Glomerular visceral epithelial cell (primary cell): ENCODE measurements around the gene MT1G.
"Not testable (repeated sequence)": the region's sequence is repeated elsewhere in the genome, so short reads cannot be mapped to it uniquely, and the experiment has no call there.

Experiments used
- DNase-seq: peaks from one replicate; pipeline ENCODE4 v3.0.0-alpha.2; 2016; ENCODE audit errors: extremely low spot score

Gene MT1G

DNA sequence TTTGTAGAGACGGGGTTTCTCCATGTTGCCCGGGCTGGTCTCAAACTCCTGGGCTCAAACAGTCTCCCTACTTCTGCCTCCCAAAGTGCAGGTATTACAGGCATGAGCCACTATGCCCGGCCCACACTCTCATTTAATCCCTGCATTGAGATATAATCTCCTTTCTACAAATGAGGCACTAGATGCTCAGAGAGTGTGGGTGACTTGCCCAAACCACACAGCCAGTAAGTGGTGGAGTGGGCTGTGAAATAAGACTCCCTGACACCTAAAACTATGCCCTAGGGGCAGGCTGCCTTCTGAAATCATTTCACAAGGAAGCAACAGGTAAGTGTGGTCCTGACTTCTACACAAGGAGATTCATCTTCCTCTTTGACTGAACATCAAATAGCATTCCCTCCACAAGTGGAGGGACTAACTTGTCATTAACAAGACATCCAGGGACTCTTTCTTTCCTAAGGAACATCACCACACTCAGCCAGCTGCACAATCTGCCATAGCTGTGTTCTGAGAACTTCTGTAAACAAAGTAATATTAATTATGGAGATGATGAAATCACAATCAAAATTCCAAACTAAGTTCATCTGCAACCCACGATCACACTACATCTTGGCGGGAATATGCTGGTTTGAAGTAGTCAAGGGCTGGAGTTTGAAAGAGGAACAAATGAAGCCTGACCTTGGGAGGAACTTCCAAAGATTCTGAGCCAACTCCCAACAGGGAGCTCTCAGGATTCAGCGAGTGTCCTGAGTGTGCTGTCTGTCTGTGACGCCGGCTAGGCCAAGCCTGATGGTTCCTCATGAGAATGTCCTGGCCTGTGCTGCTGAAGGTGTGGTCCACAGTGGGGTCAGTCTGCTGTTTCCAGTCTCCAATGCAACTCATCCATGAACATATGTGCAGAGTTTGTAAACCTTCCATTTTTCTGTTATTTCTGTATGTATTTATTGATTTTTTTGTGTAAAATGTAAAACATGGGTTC, 2.3 kb downstream of the MT1G start:
- DNase-seq: not testable (repeated sequence)

DNA sequence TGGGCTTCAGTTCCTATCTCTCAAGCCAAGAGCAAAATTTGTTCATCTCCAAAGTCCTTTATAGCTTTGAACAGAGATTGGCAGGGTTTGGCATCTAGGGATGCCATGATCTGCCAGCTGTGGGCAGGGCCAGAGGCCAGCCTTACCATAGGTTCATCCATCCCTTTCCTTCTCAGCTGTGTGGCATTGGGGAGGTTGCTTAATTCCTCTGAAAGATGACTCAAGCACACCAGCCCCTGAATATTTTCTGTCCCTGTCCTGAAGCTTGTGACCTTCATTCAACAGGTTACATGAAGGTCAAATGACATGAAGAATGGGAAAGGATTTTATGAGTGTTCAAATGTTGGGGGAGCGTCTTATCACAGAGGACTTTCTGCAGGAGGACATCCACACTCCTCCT, 3.4 kb downstream of the MT1G start:
- DNase-seq: no peak

DNA sequence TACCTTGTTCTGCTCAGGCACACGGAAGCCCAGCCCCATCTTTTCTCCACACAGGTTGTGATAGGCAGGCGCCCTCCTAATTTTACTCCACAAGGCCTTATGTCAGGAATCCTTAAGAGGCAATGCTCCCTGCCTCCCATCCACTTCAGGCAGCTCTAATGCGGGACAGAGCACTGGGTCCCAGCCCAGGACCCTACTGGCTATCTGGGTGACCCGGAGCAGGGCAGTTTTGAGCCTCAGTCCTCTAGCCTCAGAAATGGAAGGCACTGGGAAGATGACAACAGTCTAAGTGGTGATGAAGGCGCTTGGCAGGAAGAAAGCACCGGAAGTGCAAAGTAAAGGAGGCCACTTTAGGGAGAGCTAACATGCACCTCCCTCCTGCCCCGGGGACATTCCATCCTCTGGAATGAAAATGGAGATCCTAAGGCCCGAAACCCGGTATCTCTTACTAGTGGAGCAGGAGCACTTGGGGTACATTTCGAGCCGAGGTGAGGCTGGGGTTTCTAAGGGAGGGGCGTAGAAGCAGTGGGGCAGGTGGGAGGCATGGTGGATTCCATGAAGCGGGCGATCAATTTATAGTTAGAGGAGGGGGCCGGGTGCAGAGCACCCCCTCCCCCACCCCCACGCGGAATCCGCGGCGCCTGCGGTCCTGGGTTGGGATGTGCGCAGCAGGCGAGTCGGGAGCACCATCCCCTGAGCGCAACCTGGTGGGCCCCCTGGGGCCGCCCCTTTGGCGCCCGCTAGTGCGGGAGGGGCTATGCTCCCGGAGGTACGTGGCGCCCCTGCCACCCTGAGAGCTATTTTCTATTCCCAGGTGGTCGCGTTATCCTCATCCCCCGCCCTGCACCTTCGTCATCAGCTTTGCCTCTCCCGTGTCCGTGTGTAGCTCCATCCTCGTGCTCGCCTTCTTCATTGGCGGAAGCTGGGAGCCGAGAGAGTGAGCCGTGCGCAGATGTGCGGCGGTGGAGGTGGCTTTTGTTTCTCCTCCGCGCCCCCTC, 5.2 kb downstream of the MT1G start:
- no peak for DNase-seq

DNA sequence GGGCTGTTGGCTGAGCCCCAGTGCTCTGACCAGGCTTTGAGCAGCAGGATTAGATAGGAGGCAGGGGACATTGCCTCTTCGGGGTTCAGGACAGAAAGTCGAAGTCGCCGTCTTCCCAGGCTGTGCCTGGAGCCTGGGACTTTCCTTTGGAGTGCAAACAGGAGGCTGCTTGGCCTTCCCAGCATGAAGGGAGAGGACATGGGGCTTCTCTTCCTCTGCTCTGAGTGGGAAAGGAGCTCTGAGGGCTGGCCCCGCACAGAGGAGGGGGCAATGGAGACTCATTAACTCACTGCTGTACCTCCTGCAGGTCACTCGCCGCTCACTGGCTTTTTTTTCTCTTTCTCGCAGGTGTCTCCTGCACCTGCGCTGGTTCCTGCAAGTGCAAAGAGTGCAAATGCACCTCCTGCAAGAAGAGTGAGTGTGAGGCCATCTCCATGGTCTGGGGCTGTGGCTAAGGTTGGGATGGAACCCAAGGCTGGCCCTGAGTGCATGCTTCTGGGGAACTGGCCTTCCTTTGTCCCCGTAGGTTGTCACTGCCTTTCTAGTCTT, 9.5 kb downstream of the MT1G start:
- DNase-seq: no peak

DNA sequence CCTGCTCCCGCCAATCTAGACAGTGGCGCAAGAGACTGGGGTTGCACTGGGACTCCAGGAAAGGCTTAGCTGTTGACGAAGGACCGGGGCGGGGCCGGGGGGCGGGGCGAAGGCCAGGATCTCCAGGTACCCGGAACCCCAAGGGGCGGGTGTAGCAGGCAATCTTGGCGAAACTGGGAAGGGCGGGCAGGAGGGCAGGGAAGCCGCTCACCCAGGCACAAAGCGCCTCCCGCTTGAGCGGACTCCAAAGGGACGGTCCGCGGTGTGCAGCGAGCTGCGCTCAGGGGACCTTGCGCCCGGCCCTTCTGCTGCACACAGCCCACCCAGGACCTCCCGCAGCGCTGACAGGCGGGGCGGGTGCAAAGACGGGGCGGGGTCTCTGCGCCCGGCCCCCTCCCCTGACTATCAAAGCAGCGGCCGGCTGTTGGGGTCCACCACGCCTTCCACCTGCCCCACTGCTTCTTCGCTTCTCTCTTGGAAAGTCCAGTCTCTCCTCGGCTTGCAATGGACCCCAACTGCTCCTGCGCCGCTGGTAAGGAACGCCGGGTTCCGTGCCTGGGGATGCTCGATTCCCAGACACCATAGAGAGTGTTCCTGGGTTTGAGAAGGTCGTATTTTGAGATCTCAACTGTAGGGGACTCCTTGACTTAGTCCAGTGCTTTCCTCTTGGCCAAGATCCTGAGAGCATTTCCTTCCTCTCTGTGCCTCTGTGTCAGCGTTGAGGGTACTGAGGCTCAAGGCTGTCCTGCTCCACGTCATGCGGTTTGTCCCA, 10.1 kb downstream of the MT1G start, which contains the start of gene MT1F:
Gene MT1F (plus strand): TSS at position 405 of the 772 bp plus-strand sequence. CDS start 100 bp downstream, at position 505.
- peak; percentile 83 for DNase-seq

DNA sequence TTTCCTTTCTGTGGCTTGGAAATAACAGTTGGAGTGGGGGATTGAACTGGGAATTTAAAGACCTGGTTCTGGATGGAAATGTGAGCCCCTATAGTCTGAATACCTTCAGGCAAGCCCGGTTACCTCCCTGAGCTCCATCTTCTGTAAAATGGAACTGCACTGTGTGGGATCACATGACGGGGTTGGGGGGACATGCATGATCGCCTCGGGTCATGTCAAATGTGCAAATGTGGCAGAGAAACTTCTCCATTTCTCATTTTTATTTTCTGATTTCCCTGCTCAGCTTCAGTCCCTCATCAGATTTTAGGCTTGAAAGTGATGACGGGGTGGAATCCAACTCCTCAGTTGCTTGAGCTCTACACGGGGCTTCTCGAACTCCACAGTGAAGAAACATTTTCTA, 14.6 kb downstream of the MT1G start:
- no peak for DNase-seq

DNA sequence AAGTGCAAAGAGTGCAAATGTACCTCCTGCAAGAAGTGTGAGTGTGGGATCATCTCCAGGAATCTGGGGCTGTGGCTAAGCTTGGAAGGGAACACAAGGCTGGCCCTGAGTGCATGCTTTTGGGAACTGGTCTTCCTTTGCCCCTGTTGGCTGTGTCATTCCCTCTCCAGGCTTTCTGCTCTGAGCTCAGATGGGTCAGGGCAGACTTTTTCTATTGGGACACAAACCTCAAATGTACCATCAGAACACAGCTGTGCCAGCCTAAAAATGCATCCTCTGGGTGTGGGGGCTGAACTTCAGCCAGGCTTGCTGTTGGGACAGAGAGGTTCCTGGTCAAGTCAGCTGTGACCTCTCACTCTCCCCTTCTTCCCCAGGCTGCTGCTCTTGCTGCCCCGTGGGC, 15.3 kb downstream of the MT1G start:
- no peak for DNase-seq

DNA sequence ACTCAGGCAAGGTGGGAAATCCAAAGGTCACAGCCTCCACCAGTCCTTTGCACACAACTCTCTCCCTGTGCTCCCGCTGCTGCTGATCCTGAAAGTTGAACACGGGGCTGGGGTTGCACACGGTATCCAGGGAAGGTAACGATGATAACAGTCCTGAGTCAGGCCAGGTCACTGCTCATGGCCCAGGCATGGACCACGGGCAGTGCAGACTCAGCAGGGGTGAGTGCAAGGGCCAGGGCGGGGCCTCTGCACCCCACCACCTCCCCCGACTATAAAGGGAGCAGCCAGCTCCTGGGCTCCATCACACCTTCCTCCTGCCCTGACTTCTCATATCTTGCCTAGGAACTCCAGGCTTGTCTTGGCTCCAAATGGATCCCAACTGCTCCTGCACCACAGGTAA, 16.3 kb downstream of the MT1G start, which contains the start of gene MT1B:
Gene MT1B (plus strand): TSS at position 301 of the 400 bp plus-strand sequence. CDS start 68 bp downstream, at position 369.
- DNase-seq: no peak

DNA sequence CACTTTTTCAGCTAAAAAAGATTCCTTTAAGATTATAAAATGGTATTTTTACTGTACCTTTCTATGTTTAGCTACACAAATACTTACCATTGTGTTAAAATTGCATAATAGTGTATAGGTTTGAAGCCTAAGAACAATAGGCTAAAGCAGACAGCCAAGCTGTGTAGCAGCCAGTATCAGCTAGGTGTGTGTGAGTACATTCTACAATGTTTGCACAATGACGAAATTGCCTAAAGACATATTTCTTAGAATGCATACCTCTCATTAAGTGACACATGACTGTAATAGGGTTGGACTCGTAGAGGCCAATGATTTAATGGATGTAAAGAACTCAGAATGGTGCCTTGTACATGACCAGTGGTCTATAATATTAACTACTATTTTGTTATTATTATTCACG, 18.0 kb downstream of the MT1G start:
- no peak for DNase-seq

DNA sequence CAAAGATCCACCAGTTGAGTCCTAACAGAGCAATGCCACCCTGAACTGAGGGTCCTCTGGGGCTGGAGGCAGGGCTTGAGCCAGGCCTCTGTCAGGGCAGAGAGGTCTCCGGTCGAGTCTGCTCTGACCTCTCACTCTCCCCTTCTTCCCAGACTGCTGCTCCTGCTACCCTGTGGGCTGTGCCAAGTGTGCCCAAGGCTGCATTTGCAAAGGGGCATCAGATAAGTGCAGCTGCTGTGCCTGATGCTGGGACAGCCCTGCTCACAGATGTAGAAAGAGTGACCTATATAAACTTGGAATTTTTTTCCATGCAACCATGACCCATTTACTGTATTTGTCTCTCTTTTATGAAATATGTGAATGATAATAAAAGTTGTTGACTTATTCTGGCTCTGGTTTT, 18.6 kb downstream of the MT1G start:
- no peak for DNase-seq

DNA sequence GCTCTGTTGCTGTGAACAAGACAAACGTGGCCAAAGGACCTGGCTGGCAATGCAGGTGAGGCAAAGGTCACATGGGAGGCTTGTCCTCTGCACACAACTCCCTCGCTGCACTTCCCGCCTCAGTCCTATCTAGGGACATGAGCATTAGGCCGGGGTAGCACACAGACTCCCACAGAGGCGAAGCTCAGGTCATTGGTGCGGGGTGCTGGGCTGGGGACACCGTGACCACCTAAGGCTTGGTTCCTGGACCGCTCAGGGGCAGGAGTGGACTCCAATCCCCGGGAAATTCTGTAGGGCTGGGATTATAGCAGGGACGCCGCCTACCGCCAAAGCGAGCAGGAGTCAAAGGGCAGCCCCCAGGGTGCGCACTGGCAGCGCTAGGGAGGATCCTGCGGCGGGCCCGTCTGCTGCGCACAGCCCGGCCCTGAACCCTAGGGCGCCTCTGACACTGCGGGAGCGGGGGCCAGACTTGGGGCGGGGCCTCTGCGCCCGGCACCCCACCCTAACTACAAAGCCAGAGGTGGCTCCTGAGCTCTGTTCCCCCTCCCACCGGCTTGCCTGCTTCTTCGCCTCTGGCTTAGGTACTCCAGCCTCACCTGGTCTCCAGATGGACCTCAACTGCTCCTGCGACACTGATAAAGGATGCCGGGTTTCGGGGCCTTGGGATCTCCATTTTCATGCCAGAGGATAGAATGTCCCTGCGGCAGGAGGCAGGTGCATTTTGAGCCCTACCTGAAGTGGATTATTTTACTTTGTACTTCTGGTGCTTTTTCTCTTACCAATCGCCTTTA, 20.0 kb downstream of the MT1G start:
- DNase-seq: no peak

DNA sequence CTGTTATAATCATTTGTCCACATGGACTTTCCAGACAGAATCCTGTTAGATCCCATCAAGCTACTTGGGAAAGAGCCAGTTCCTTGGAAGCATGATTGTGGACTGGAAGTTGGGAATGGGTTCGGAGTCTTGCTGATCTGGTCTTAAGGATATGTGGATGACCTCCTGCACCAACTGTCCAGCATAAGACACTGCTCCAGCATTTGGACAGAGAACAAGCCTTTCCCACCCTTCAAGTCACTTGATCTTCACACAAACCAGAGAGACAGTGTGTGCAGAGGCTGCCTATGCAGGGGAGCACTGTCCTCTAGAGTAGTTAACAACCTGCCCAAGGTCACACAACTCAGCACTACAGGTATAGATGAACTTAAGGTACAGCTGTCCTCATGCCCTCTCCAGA, 22.0 kb downstream of the MT1G start:
- no peak for DNase-seq

DNA sequence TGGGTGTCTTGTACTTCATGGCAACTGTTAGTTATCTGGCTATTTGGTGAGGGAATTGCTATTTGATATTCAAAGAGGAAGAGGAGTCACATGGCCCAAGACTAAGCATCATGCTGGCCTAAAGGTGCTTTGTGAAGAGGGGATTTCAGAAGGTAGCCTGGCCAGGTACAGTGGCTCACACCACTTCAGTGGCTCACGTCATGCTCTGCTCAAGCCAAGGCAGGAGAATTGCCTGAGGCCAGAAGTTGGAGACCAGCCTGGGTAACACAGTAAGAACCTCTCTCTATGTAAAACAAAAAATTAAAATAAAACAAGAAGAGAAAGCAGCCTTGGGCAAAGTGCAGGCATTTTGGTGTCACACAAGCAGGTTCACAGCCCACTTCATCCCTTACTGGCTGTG, 22.6 kb downstream of the MT1G start:
- DNase-seq: no peak

DNA sequence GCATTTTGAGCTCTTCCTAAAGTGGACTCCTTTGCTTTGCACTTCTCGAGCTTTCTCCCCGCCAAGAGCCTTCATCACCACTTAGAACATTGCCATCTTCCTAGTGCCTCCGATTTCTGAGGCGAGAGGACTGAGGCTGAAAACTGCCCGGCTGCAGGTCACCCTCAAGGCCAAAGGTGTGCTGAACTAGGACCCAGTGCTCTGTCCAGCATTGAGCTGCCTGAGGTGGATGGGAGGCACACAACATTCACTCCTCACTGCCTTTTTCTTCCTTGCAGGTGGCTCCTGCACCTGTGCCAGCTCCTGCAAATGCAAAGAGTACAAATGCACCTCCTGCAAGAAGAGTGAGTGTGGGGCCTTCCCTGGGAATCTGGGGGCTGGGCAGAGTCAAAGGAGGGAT, 24.0 kb downstream of the MT1G start:
- DNase-seq: no peak

DNA sequence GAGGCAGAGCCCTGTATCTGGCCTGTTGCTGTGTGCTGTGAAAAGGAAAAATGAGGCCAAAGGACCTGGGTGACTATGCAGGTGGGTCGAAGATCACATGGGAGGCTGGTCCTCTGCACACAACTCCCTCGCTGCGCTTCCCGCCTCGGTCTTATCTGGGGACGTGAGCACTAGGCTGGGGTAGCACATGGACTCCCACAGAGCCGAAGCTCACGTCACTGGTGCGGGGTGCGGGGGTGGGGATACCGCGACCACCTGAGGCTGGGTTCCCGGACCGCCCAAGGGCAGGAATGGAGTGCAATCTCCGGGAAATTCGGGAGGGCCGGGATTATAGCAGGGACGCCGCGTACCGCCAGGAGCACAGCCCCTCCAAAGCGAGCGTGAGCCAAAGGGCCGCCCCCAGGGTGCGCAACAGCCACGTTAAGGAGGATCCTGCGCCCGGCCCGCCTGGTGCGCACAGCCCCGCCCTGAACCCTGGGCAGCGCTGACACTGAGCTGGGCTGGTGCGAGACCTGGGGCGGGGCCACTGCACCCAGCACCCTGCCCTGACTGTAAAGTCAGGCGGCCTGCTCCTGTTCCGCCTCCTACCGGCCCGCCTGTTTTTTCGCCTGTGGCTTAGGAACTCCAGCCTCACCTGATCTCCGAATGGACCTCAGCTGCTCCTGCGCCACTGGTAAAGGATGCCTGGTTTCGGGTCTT, 24.6 kb downstream of the MT1G start:
- DNase-seq: peak; percentile 53

DNA sequence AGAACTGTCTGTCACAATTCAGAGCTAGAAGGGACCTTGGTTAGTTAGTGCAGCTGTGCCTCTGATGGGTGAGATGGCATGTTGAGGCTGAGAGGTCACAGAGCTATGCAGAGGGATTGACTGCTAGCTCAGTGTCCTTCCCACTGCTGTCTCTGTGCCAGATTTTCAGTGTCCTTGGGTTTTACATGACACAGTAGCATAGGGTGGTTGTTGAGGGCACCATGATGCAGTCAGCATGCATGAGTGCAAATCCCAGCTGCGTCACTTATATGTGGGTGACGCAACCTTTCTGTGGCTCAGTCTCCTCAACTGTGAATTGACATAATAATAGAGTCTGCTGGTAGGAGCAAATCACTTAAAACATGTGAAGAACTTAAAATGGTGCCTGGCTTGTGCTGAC, 26.7 kb downstream of the MT1G start:
- no peak for DNase-seq

DNA sequence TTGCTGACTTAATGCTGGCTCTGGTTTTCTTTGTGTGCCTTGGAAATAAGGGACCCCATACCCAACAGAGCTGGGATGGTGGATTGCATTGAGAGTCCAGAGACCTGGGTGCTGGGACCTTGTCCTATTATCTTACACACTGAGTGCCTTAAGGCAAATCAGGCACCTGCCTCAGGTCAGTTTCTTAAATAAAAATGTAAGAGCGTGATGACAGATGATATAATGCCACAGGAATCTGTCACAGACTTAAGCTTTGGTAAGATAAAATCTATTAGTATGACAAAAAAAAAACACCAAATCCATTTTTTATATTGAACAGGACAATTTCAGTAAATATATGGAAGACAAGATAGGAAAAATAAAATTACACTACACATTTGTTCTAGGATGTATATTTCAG, 27.8 kb downstream of the MT1G start:
- DNase-seq: no peak

DNA sequence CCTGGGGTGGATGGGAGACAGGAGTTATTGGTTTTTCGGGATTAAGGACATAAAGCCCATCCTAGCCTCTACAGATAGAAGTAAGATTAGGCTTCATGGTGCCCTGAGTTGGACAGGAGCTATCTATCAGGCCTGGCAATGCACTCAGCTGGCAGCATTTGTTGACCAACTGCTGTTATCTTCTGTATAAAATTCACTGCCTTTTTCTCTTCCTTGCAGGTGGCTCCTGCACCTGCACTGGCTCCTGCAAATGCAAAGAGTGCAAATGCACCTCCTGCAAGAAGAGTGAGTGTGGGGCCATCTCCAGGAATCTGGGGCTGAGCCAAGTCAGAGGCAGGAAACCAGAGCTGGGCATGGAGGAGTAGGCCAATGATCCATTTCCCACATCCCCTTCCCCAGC, 28.8 kb downstream of the MT1G start:
- DNase-seq: no peak
